Effector memory CD8-positive, alpha-beta T cell (primary cell): ENCODE results near the gene OXER1.

Experiments
- ATAC-seq: fragments of 150-1000 bp; cut with Tn5 transposase; replicated peaks from 2 replicates; pipeline ENCODE4 v1.10.0; 2021; ENCODE audit warnings: mild to moderate bottlenecking, moderate library complexity
- DNase-seq, 3 experiments: peaks; one replicate each; pipeline ENCODE4 v3.0.0; 2021
- H3K27ac Mint-ChIP-seq, 2 donors: one replicate each; pipeline ENCODE4 v1.8.0; 2022; ENCODE audit warnings: mild to moderate bottlenecking in 2 of 2, mixed read lengths in 2 of 2, moderate library complexity in 2 of 2
- H3K27me3 Mint-ChIP-seq, 2 donors: one replicate each; pipeline ENCODE4 v1.8.0; 2022; ENCODE audit warnings: mixed read lengths in 2 of 2
- H3K36me3 Mint-ChIP-seq: one replicate; pipeline ENCODE4 v1.8.0; 2022; ENCODE audit warnings: mild to moderate bottlenecking, moderate library complexity, mixed read lengths; ENCODE audit not compliant: insufficient read depth
- H3K4me1 Mint-ChIP-seq, 2 donors: one replicate each; pipeline ENCODE4 v1.8.0; 2022; ENCODE audit warnings: low read depth in 2 of 2, mixed read lengths in 2 of 2
- H3K4me3 Mint-ChIP-seq, 2 donors: one replicate each; pipeline ENCODE4 v1.8.0; 2022; ENCODE audit warnings: mild to moderate bottlenecking in 2 of 2, mixed read lengths in 2 of 2, moderate library complexity in 2 of 2
- H3K9me3 Mint-ChIP-seq, 2 donors: one replicate each; pipeline ENCODE4 v1.8.0; 2022; ENCODE audit warnings: mixed read lengths in 2 of 2

OXER1 gene

GRCh38 chr2:42712934-42713333, 51.0 kb downstream of the OXER1 start:
- DNase-seq (no peak), ATAC-seq (no peak)
- H3K9me3 Mint-ChIP-seq = no peaks in the 10 kb centered on the region
- no peak overlapping the region for H3K27ac Mint-ChIP-seq
- H3K4me1 Mint-ChIP-seq = no peaks in the 10 kb centered on the region
- no peak overlapping the region for H3K4me3 Mint-ChIP-seq
- H3K36me3 Mint-ChIP-seq = peaks cover 3% of the 10 kb centered on the region
- H3K27me3 Mint-ChIP-seq = no peaks in the 10 kb centered on the region
